HEK293 (cell line): ENCODE results near the gene SHROOM4.

Source experiments
- SCRT1 ChIP-seq: fragments of 450-650 bp; formaldehyde crosslinking; IDR thresholded peaks from 2 replicates; pipeline ENCODE4 v1.5.1; 2016; ENCODE audit warnings: missing biosample characterization, missing genetic modification characterization, borderline replicate concordance
- ZBTB8A ChIP-seq: fragments of 450-650 bp; formaldehyde crosslinking; IDR thresholded peaks from 2 replicates; pipeline ENCODE4 v1.5.1; 2016; ENCODE audit warnings: missing biosample characterization, missing genetic modification characterization
- ZNF292 ChIP-seq: fragments of 450-650 bp; formaldehyde crosslinking; IDR thresholded peaks from 2 replicates; pipeline ENCODE4 v1.5.1; 2016; ENCODE audit warnings: low read depth, missing biosample characterization, missing genetic modification characterization, borderline replicate concordance
- ZNF501 ChIP-seq: fragments of 450-650 bp; formaldehyde crosslinking; IDR thresholded peaks from 2 replicates; pipeline ENCODE4 v1.5.1; 2016; ENCODE audit warnings: missing biosample characterization, missing genetic modification characterization
- ZXDB ChIP-seq: fragments of 450-650 bp; formaldehyde crosslinking; IDR thresholded peaks from 2 replicates; pipeline ENCODE4 v1.5.1; 2016; ENCODE audit warnings: missing biosample characterization, missing genetic modification characterization
- TF ChIP-seq, protein P1 (sequence below): fragments of 450-650 bp; formaldehyde crosslinking; IDR thresholded peaks from 2 replicates; pipeline ENCODE4 v1.5.1; 2016; ENCODE audit warnings: missing biosample characterization, missing genetic modification characterization
- TF ChIP-seq, protein P2 (sequence below): fragments of 450-650 bp; formaldehyde crosslinking; IDR thresholded peaks from 2 replicates; pipeline ENCODE4 v1.5.1; 2016; ENCODE audit warnings: missing biosample characterization, missing genetic modification characterization

DNA sequence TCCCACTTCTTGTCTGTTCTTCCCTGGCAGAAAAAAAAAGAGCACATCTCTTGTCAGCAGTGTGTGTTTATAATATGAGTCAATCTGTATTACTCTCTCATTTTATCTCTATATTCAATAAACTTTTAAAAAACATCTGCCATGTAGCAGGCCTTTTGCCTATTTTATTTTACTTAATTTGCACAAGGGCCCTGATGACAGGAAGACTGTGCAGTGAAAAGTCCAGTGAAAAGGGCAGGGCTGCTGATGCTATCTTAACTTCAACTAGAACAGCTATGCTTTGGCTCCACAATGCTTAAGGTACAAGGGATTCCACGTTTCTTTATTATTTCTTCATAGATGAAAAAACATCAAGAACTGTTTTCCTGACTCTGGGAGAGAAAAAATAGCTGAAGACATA lies 246.4 kb downstream of the SHROOM4 start:
- TF ChIP-seq SCRT1 (tag by site-specific recombination) (no peak), ZXDB (tag by site-specific recombination) (no peak), ZNF292 (no peak), ZBTB8A (tag by site-specific recombination) (no peak), ZNF501 (tag by site-specific recombination) (no peak)
- TF ChIP-seq, protein P1, sequence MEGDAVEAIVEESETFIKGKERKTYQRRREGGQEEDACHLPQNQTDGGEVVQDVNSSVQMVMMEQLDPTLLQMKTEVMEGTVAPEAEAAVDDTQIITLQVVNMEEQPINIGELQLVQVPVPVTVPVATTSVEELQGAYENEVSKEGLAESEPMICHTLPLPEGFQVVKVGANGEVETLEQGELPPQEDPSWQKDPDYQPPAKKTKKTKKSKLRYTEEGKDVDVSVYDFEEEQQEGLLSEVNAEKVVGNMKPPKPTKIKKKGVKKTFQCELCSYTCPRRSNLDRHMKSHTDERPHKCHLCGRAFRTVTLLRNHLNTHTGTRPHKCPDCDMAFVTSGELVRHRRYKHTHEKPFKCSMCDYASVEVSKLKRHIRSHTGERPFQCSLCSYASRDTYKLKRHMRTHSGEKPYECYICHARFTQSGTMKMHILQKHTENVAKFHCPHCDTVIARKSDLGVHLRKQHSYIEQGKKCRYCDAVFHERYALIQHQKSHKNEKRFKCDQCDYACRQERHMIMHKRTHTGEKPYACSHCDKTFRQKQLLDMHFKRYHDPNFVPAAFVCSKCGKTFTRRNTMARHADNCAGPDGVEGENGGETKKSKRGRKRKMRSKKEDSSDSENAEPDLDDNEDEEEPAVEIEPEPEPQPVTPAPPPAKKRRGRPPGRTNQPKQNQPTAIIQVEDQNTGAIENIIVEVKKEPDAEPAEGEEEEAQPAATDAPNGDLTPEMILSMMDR (tag by site-specific recombination), result no peak
- TF ChIP-seq, protein P2, sequence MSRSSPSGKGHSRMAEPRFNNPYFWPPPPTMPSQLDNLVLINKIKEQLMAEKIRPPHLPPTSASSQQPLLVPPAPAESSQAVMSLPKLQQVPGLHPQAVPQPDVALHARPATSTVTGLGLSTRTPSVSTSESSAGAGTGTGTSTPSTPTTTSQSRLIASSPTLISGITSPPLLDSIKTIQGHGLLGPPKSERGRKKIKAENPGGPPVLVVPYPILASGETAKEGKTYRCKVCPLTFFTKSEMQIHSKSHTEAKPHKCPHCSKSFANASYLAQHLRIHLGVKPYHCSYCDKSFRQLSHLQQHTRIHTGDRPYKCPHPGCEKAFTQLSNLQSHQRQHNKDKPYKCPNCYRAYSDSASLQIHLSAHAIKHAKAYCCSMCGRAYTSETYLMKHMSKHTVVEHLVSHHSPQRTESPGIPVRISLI, result no peak
